ENCODE results near the gene RAPSN.

The RAPSN gene

GRCh38 chr11:47403571-47403970 is 45.4 kb downstream of the RAPSN start:
- no peak overlapping the region for H3K4me3 ChIP-seq (replicated peaks; ENCODE audit: low read depth, low read length)
- no peak for DNase-seq (ENCODE audit: extremely low read depth, low read depth)
- TF ChIP-seq, protein P1, sequence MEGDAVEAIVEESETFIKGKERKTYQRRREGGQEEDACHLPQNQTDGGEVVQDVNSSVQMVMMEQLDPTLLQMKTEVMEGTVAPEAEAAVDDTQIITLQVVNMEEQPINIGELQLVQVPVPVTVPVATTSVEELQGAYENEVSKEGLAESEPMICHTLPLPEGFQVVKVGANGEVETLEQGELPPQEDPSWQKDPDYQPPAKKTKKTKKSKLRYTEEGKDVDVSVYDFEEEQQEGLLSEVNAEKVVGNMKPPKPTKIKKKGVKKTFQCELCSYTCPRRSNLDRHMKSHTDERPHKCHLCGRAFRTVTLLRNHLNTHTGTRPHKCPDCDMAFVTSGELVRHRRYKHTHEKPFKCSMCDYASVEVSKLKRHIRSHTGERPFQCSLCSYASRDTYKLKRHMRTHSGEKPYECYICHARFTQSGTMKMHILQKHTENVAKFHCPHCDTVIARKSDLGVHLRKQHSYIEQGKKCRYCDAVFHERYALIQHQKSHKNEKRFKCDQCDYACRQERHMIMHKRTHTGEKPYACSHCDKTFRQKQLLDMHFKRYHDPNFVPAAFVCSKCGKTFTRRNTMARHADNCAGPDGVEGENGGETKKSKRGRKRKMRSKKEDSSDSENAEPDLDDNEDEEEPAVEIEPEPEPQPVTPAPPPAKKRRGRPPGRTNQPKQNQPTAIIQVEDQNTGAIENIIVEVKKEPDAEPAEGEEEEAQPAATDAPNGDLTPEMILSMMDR (IDR thresholded peaks at IDR 0.05; ENCODE audit: low read depth, low read length, missing control alignments): no peak

DNA sequence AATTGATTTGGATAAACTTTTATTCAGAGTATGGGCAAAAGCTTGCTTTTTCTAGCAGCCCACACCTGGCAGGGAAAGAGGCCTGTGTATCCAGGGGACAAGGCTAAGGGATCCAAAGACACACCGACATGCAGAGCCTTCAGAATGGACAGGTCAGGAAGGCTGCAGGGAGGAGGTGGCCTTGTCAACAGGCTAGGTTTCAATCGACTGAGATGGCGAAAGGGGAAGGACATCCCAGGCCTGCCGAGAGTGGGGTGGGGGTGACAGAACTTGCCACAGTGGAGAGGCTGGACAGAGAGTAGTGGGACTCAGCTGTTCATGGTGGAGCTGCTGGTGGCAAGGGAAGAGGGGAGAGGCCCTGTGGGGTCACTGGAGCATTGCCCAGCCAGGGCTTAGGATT is 45.8 kb downstream of the RAPSN start:
- DNase-seq (ENCODE audit: extremely low read depth, low read depth): no peak
- H3K4me3 ChIP-seq (replicated peaks; ENCODE audit: low read depth, low read length): no peak overlapping the region
- TF ChIP-seq, protein P1 (IDR thresholded peaks at IDR 0.05; ENCODE audit: low read depth, low read length, missing control alignments): no peak

- TF ChIP-seq, protein P1 (IDR thresholded peaks at IDR 0.05; ENCODE audit: low read depth, low read length, missing control alignments): no peak
- no peak for DNase-seq (ENCODE audit: extremely low read depth, low read depth)
- no peak overlapping the region for H3K4me3 ChIP-seq (replicated peaks; ENCODE audit: low read depth, low read length)
Observed at GRCh38 chr11:47400768-47401279, 48.1 kb downstream of the RAPSN start.

GRCh38 chr11:47399860-47400767 is 48.8 kb downstream of the RAPSN start:
- TF ChIP-seq, protein P1 (IDR thresholded peaks at IDR 0.05; ENCODE audit: low read depth, low read length, missing control alignments): no peak
- DNase-seq (ENCODE audit: extremely low read depth, low read depth): no peak
- H3K4me3 ChIP-seq (replicated peaks; ENCODE audit: low read depth, low read length): peak overlapping the region; percentile 44

DNA sequence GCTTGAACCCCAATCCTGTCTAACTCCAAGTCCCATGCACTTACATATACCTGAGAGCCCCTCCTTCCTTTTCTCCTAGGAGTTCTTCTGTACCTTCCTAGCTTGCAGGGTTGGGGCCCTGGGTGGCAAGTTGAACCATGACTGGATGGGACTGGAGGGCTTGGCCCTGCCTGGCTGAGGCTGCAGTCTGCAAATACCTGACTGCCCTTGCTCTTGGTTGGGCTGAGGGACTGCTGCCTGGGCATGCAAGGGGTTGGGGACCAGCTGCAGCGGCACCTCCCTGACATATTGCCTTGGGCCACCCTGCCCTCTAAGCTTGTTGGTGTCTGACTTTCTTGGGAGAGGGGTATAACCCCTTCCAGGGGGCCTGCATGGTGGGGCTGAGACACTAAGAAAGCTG is 50.4 kb downstream of the RAPSN start:
- H3K4me3 ChIP-seq (replicated peaks; ENCODE audit: low read depth, low read length): no peak overlapping the region
- no peak for DNase-seq (ENCODE audit: extremely low read depth, low read depth)
- TF ChIP-seq, protein P1 (IDR thresholded peaks at IDR 0.05; ENCODE audit: low read depth, low read length, missing control alignments): no peak

DNA sequence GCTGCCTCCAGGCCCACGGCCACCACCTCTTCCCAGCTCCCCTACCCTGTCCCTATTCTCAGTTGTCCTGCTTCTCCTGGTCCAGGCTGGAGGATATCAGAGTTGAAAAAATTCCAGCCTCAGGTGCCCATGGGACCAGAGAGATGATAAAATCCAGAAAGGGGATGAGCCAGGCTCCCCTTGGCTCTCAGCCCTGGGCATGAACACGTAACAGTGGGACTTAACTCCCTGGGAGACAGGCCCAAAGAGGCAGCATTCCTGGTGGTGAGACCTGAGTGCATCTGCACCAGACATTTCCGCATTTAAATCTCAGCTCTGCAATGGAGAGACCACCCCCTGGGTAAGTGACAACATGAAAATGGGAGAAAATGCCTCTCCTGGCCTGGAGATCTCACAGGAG is 50.9 kb downstream of the RAPSN start:
- no peak for DNase-seq (ENCODE audit: extremely low read depth, low read depth)
- no peak overlapping the region for H3K4me3 ChIP-seq (replicated peaks; ENCODE audit: low read depth, low read length)
- TF ChIP-seq, protein P1 (IDR thresholded peaks at IDR 0.05; ENCODE audit: low read depth, low read length, missing control alignments): no peak

Measured in HFF-Myc (cell line).